ENCODE results near the gene SLC10A2.
A peak's percentile ranks its signal among the peaks of the same experiment; 100 is the strongest.

Gene SLC10A2

GRCh38 chr13:103031332-103031873, 34.8 kb downstream of the SLC10A2 start:
- H3K79me1 ChIP-seq (ENCODE audit: low read length), result no peaks in the 10 kb centered on the region
- no peak overlapping the region for H3K14ac ChIP-seq (ENCODE audit: low read length)
- H4K12ac ChIP-seq (ENCODE audit: low read depth, low read length), result no peak overlapping the region
- whole genome bisulfite sequencing (ENCODE audit: extremely low coverage, insufficient coverage, insufficient read length), result no CpG with 5 or more reads among the region's 2 CpGs
- H3K4me1 ChIP-seq (ENCODE audit: control insufficient read depth in 1 of 2, insufficient read depth in 2 of 2, low read length in 2 of 2), result no peaks in the 10 kb centered on the region
- H3K4ac ChIP-seq (ENCODE audit: low read depth, low read length), result no peak overlapping the region
- H3K18ac ChIP-seq (ENCODE audit: low read length), result no peak overlapping the region
- H3K9me3 ChIP-seq (ENCODE audit: insufficient read depth, low read depth, low read length), result no peaks in the 10 kb centered on the region
- H3K9ac ChIP-seq (ENCODE audit: low read length), result no peak overlapping the region
- H3K23ac ChIP-seq (ENCODE audit: low read length), result no peak overlapping the region
- no peaks in the 10 kb centered on the region for H3K27me3 ChIP-seq (ENCODE audit: insufficient read depth, low read length)
- DNase-seq, result no peak
- no peak overlapping the region for H2BK12ac ChIP-seq (ENCODE audit: low read length)
- no peaks in the 10 kb centered on the region for H3K36me3 ChIP-seq (ENCODE audit: control insufficient read depth in 1 of 2, insufficient read depth in 2 of 2, low read length in 2 of 2)
- no peak overlapping the region for H3K27ac ChIP-seq (ENCODE audit: low read depth, low read length)
- no peak overlapping the region for H2AFZ ChIP-seq (ENCODE audit: insufficient read depth, low read length, poor library complexity)
- H2BK5ac ChIP-seq (ENCODE audit: low read depth, low read length, poor library complexity), result no peak overlapping the region
- H4K91ac ChIP-seq (ENCODE audit: low read depth, low read length), result no peak overlapping the region
- H2BK120ac ChIP-seq (ENCODE audit: insufficient read depth, low read length, poor library complexity), result no peak overlapping the region
- no peaks in the 10 kb centered on the region for H3K79me2 ChIP-seq (ENCODE audit: control insufficient read depth, insufficient read depth, low read length, poor library complexity)
- H4K8ac ChIP-seq (ENCODE audit: low read depth, low read length), result no peak overlapping the region
- H3K4me2 ChIP-seq (ENCODE audit: low read length), result no peak overlapping the region
- no peak overlapping the region for H3K4me3 ChIP-seq (ENCODE audit: low read depth, low read length)
- no peak overlapping the region for H2AK5ac ChIP-seq (ENCODE audit: low read length)

DNA sequence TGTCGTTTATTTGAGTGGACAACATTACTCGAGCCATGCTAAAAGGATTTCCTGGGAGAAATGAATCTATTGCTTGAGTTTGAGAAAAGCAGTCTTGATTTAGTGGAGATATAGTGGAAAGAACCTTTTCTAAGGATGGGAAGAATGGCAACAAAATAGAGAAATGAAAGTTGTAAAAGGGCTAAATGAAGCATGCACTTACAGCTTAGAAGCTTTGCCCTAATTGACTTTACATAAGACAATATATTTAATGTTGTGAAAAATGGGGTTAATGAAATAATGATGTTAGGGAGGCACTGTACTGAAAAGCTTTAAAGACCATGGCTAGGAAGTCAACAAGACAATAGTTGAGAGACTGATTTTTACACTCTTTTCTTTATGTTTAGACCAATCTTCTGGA, 35.4 kb downstream of the SLC10A2 start:
- Histone ChIP-seq H3K36me3 (ENCODE audit: control insufficient read depth in 1 of 2, insufficient read depth in 2 of 2, low read length in 2 of 2) (no peaks in the 10 kb centered on the region), H2AK5ac (ENCODE audit: low read length) (no peak overlapping the region), H3K14ac (ENCODE audit: low read length) (no peak overlapping the region), H4K91ac (ENCODE audit: low read depth, low read length) (no peak overlapping the region), H3K79me2 (ENCODE audit: control insufficient read depth, insufficient read depth, low read length, poor library complexity) (no peaks in the 10 kb centered on the region), H3K79me1 (ENCODE audit: low read length) (no peaks in the 10 kb centered on the region), H3K4me1 (ENCODE audit: control insufficient read depth in 1 of 2, insufficient read depth in 2 of 2, low read length in 2 of 2) (no peaks in the 10 kb centered on the region), H4K12ac (ENCODE audit: low read depth, low read length) (no peak overlapping the region), H4K8ac (ENCODE audit: low read depth, low read length) (no peak overlapping the region), H3K23ac (ENCODE audit: low read length) (no peak overlapping the region), H3K9ac (ENCODE audit: low read length) (no peak overlapping the region), H3K4me2 (ENCODE audit: low read length) (no peak overlapping the region), H2BK120ac (ENCODE audit: insufficient read depth, low read length, poor library complexity) (no peak overlapping the region), H2AFZ (ENCODE audit: insufficient read depth, low read length, poor library complexity) (no peak overlapping the region), H2BK5ac (ENCODE audit: low read depth, low read length, poor library complexity) (no peak overlapping the region), H3K4ac (ENCODE audit: low read depth, low read length) (no peak overlapping the region), H2BK12ac (ENCODE audit: low read length) (no peak overlapping the region), H3K27ac (ENCODE audit: low read depth, low read length) (no peak overlapping the region), H3K27me3 (ENCODE audit: insufficient read depth, low read length) (no peaks in the 10 kb centered on the region), H3K9me3 (ENCODE audit: insufficient read depth, low read depth, low read length) (no peaks in the 10 kb centered on the region), H3K4me3 (ENCODE audit: low read depth, low read length) (no peak overlapping the region), H3K18ac (ENCODE audit: low read length) (no peak overlapping the region)
- no CpG with 5 or more reads among the region's 2 CpGs for WGBS (ENCODE audit: extremely low coverage, insufficient coverage, insufficient read length)
- no peak for DNase-seq

DNA sequence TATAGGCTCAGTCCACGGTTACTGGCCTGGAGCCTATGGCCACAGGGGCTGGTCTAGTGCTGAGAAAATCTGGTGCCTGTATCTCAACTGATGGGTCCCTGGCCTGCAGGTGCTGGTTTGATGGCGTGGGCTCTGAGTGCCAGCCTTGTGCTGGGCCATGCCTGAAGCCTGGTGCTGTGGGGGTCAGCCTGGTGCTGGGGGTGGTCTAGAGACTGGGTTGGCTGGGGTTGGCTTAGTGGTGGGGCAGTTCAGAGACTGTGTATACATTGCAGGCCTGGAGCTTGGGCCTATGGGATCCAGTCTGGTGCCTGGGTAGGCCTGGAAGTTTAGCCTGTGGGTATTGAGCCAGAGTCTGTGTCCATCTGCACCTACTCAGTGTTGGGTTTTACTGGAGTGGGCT, 36.4 kb downstream of the SLC10A2 start:
- H3K14ac ChIP-seq (ENCODE audit: low read length), result no peak overlapping the region
- H3K27ac ChIP-seq (ENCODE audit: low read depth, low read length), result no peak overlapping the region
- H3K9me3 ChIP-seq (ENCODE audit: insufficient read depth, low read depth, low read length), result no peaks in the 10 kb centered on the region
- H2BK12ac ChIP-seq (ENCODE audit: low read length), result no peak overlapping the region
- no peaks in the 10 kb centered on the region for H3K79me2 ChIP-seq (ENCODE audit: control insufficient read depth, insufficient read depth, low read length, poor library complexity)
- no peak for DNase-seq
- no peak overlapping the region for H3K18ac ChIP-seq (ENCODE audit: low read length)
- no peak overlapping the region for H3K23ac ChIP-seq (ENCODE audit: low read length)
- H3K4me1 ChIP-seq (ENCODE audit: control insufficient read depth in 1 of 2, insufficient read depth in 2 of 2, low read length in 2 of 2), result no peaks in the 10 kb centered on the region
- H2BK5ac ChIP-seq (ENCODE audit: low read depth, low read length, poor library complexity), result no peak overlapping the region
- no peak overlapping the region for H4K91ac ChIP-seq (ENCODE audit: low read depth, low read length)
- no peaks in the 10 kb centered on the region for H3K36me3 ChIP-seq (ENCODE audit: control insufficient read depth in 1 of 2, insufficient read depth in 2 of 2, low read length in 2 of 2)
- H3K4me2 ChIP-seq (ENCODE audit: low read length), result no peak overlapping the region
- H3K4me3 ChIP-seq (ENCODE audit: low read depth, low read length), result no peak overlapping the region
- H3K27me3 ChIP-seq (ENCODE audit: insufficient read depth, low read length), result no peaks in the 10 kb centered on the region
- H4K8ac ChIP-seq (ENCODE audit: low read depth, low read length), result no peak overlapping the region
- H4K12ac ChIP-seq (ENCODE audit: low read depth, low read length), result no peak overlapping the region
- H3K4ac ChIP-seq (ENCODE audit: low read depth, low read length), result no peak overlapping the region
- H2AK5ac ChIP-seq (ENCODE audit: low read length), result no peak overlapping the region
- WGBS (ENCODE audit: extremely low coverage, insufficient coverage, insufficient read length), result no CpG with 5 or more reads among the region's 2 CpGs
- no peak overlapping the region for H2BK120ac ChIP-seq (ENCODE audit: insufficient read depth, low read length, poor library complexity)
- no peaks in the 10 kb centered on the region for H3K79me1 ChIP-seq (ENCODE audit: low read length)
- H2AFZ ChIP-seq (ENCODE audit: insufficient read depth, low read length, poor library complexity), result no peak overlapping the region
- H3K9ac ChIP-seq (ENCODE audit: low read length), result no peak overlapping the region

DNA sequence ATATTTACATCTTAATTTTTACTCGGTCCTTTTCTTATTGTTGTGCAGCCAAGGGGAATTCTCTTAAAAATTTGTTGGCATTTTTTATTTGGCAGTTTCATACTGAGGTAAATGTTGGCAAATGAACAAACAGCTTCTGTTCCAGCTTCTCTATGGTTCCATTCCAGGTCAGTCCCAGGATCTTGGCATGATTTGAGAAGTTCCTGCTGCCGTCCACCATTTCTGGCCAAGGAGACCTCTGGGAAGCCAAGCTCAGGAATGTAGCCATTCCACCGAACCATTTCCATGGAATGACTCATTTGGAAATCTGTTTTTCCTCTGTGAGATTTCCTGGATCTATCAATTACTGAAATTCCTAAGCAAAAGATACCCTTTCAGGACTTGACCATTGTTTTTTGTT, 43.9 kb downstream of the SLC10A2 start:
- no peaks in the 10 kb centered on the region for H3K9me3 ChIP-seq (ENCODE audit: insufficient read depth, low read depth, low read length)
- no peaks in the 10 kb centered on the region for H3K27me3 ChIP-seq (ENCODE audit: insufficient read depth, low read length)

More for the DNA sequence above, 43.9 kb downstream of the SLC10A2 start:
- Histone ChIP-seq H3K36me3 (ENCODE audit: control insufficient read depth in 1 of 2, insufficient read depth in 2 of 2, low read length in 2 of 2) (no peaks in the 10 kb centered on the region), H3K4me2 (ENCODE audit: low read length) (no peak overlapping the region), H4K8ac (ENCODE audit: low read depth, low read length) (no peak overlapping the region), H2BK12ac (ENCODE audit: low read length) (no peak overlapping the region), H3K14ac (ENCODE audit: low read length) (no peak overlapping the region), H3K27ac (ENCODE audit: low read depth, low read length) (no peak overlapping the region), H3K4me1 (ENCODE audit: control insufficient read depth in 1 of 2, insufficient read depth in 2 of 2, low read length in 2 of 2) (no peaks in the 10 kb centered on the region), H3K4me3 (ENCODE audit: low read depth, low read length) (no peak overlapping the region), H2AK5ac (ENCODE audit: low read length) (no peak overlapping the region), H3K18ac (ENCODE audit: low read length) (no peak overlapping the region), H4K12ac (ENCODE audit: low read depth, low read length) (no peak overlapping the region), H4K91ac (ENCODE audit: low read depth, low read length) (no peak overlapping the region), H3K9ac (ENCODE audit: low read length) (no peak overlapping the region), H2BK5ac (ENCODE audit: low read depth, low read length, poor library complexity) (peak overlapping the region; percentile 31), H3K23ac (ENCODE audit: low read length) (no peak overlapping the region), H3K4ac (ENCODE audit: low read depth, low read length) (no peak overlapping the region), H2AFZ (ENCODE audit: insufficient read depth, low read length, poor library complexity) (no peak overlapping the region), H2BK120ac (ENCODE audit: insufficient read depth, low read length, poor library complexity) (no peak overlapping the region), H3K79me2 (ENCODE audit: control insufficient read depth, insufficient read depth, low read length, poor library complexity) (no peaks in the 10 kb centered on the region), H3K79me1 (ENCODE audit: low read length) (no peaks in the 10 kb centered on the region)
- no CpG with 5 or more reads among the region's 3 CpGs for WGBS (ENCODE audit: extremely low coverage, insufficient coverage, insufficient read length)
- peak in 1 of 2 donors; percentile 7 for DNase-seq
